ENCODE measurements around the gene RAB12. TPM values are rescaled to one million over a fixed set of nuclear protein-coding genes. Genes with fewer than 3 reads are reported as not detected.

The RAB12 gene
- polyA plus RNA-seq, 1 donor from 2014 or later = 102 TPM

- no peaks in the 10 kb centered on the region for H3K27me3 ChIP-seq (ENCODE audit: insufficient read depth, low read depth, low read length)
- H2AFZ ChIP-seq (ENCODE audit: low read depth, low read length) = no peak overlapping the region
- no peak for TF ChIP-seq POLR2AphosphoS5 (IDR thresholded peaks at IDR 0.05)
- TF ChIP-seq TAF1 (IDR thresholded peaks at IDR 0.05; ENCODE audit: low read depth) = no peak
- no peak for TF ChIP-seq EP300 (conservative IDR thresholded peaks at IDR 0.05; ENCODE audit: poor library complexity, severe bottlenecking)
- TF ChIP-seq RAD21 (conservative IDR thresholded peaks at IDR 0.05) = no peak
- TF ChIP-seq EZH2 (IDR thresholded peaks at IDR 0.05; ENCODE audit: borderline replicate concordance, insufficient read depth, low read length, poor library complexity, severe bottlenecking) = no peak
- H3K4me2 ChIP-seq (ENCODE audit: low read length) = no peak overlapping the region
- no peak overlapping the region for H3K9ac ChIP-seq (ENCODE audit: low read length)
- H3K9me2 ChIP-seq (ENCODE audit: insufficient read depth, low read length) = no peaks in the 10 kb centered on the region
- no peaks in the 10 kb centered on the region for H3K79me2 ChIP-seq (replicated peaks; ENCODE audit: insufficient read depth, low read length)
- H3K27ac ChIP-seq (ENCODE audit: low read length) = no peak overlapping the region
- H3K4me3 ChIP-seq (ENCODE audit: low read length) = no peak overlapping the region
- H3F3A ChIP-seq (ENCODE audit: insufficient read depth, low read length, poor library complexity, severe bottlenecking) = no peaks in the 10 kb centered on the region
- H4K20me1 ChIP-seq (ENCODE audit: insufficient read depth) = no peaks in the 10 kb centered on the region
- H3K9me3 ChIP-seq (ENCODE audit: low read length) = no peaks in the 10 kb centered on the region
- no peaks in the 10 kb centered on the region for H3K36me3 ChIP-seq (ENCODE audit: insufficient read depth, low read length)
Measured at GRCh38 chr18:8685141-8685913, 76.1 kb downstream of the RAB12 start.

- Histone ChIP-seq H3K9me3 (ENCODE audit: low read length) (no peaks in the 10 kb centered on the region), H4K20me1 (ENCODE audit: insufficient read depth) (no peaks in the 10 kb centered on the region), H3K79me2 (replicated peaks; ENCODE audit: insufficient read depth, low read length) (no peaks in the 10 kb centered on the region), H2AFZ (ENCODE audit: low read depth, low read length) (no peak overlapping the region), H3K36me3 (ENCODE audit: insufficient read depth, low read length) (no peaks in the 10 kb centered on the region), H3K9ac (ENCODE audit: low read length) (no peak overlapping the region), H3K4me2 (ENCODE audit: low read length) (no peak overlapping the region), H3F3A (ENCODE audit: insufficient read depth, low read length, poor library complexity, severe bottlenecking) (no peaks in the 10 kb centered on the region), H3K27ac (ENCODE audit: low read length) (no peak overlapping the region), H3K9me2 (ENCODE audit: insufficient read depth, low read length) (no peaks in the 10 kb centered on the region), H3K27me3 (ENCODE audit: insufficient read depth, low read depth, low read length) (no peaks in the 10 kb centered on the region), H3K4me3 (ENCODE audit: low read length) (no peak overlapping the region)
- TF ChIP-seq, protein P1, sequence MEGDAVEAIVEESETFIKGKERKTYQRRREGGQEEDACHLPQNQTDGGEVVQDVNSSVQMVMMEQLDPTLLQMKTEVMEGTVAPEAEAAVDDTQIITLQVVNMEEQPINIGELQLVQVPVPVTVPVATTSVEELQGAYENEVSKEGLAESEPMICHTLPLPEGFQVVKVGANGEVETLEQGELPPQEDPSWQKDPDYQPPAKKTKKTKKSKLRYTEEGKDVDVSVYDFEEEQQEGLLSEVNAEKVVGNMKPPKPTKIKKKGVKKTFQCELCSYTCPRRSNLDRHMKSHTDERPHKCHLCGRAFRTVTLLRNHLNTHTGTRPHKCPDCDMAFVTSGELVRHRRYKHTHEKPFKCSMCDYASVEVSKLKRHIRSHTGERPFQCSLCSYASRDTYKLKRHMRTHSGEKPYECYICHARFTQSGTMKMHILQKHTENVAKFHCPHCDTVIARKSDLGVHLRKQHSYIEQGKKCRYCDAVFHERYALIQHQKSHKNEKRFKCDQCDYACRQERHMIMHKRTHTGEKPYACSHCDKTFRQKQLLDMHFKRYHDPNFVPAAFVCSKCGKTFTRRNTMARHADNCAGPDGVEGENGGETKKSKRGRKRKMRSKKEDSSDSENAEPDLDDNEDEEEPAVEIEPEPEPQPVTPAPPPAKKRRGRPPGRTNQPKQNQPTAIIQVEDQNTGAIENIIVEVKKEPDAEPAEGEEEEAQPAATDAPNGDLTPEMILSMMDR (IDR thresholded peaks at IDR 0.05; ENCODE audit: poor library complexity, severe bottlenecking) = no peak
- TF ChIP-seq EP300 (conservative IDR thresholded peaks at IDR 0.05; ENCODE audit: poor library complexity, severe bottlenecking) (no peak), MXI1 (conservative IDR thresholded peaks at IDR 0.05; ENCODE audit: poor library complexity, severe bottlenecking) (no peak), SMC3 (conservative IDR thresholded peaks at IDR 0.05; ENCODE audit: poor library complexity) (no peak), RAD21 (conservative IDR thresholded peaks at IDR 0.05) (no peak), EZH2 (IDR thresholded peaks at IDR 0.05; ENCODE audit: borderline replicate concordance, insufficient read depth, low read length, poor library complexity, severe bottlenecking) (no peak), TAF1 (IDR thresholded peaks at IDR 0.05; ENCODE audit: low read depth) (no peak), POLR2AphosphoS5 (IDR thresholded peaks at IDR 0.05) (no peak)
- TF ChIP-seq, protein P2, sequence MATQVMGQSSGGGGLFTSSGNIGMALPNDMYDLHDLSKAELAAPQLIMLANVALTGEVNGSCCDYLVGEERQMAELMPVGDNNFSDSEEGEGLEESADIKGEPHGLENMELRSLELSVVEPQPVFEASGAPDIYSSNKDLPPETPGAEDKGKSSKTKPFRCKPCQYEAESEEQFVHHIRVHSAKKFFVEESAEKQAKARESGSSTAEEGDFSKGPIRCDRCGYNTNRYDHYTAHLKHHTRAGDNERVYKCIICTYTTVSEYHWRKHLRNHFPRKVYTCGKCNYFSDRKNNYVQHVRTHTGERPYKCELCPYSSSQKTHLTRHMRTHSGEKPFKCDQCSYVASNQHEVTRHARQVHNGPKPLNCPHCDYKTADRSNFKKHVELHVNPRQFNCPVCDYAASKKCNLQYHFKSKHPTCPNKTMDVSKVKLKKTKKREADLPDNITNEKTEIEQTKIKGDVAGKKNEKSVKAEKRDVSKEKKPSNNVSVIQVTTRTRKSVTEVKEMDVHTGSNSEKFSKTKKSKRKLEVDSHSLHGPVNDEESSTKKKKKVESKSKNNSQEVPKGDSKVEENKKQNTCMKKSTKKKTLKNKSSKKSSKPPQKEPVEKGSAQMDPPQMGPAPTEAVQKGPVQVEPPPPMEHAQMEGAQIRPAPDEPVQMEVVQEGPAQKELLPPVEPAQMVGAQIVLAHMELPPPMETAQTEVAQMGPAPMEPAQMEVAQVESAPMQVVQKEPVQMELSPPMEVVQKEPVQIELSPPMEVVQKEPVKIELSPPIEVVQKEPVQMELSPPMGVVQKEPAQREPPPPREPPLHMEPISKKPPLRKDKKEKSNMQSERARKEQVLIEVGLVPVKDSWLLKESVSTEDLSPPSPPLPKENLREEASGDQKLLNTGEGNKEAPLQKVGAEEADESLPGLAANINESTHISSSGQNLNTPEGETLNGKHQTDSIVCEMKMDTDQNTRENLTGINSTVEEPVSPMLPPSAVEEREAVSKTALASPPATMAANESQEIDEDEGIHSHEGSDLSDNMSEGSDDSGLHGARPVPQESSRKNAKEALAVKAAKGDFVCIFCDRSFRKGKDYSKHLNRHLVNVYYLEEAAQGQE (IDR thresholded peaks at IDR 0.05; ENCODE audit: borderline replicate concordance) = no peak
Measured at GRCh38 chr18:8685914-8686216, 76.6 kb downstream of the RAB12 start.
